GM12878 (cell line): Measurements from ENCODE around the gene SYCE3. TPM values are rescaled to one million over a fixed set of nuclear protein-coding genes. Genes with fewer than 3 reads are reported as not detected.
A peak's percentile ranks its signal among the peaks of the same experiment; 100 is the strongest.

Source experiments
- ATAC-seq: fragments of 200-7000 bp; cut with Tn5 transposase; 3 replicates; pipeline ENCODE4 v1.9.1; 2020; ENCODE audit warnings: mild to moderate bottlenecking, moderate library complexity
- BruUV-seq: library from RNA; stranded (reverse); fragments of 400-500 nt; replicated peaks from 2 replicates; lab custom pipeline; 2021; lab: Mats Ljungman, UMichigan
- CTCF ChIA-PET: fragments of 300-600 bp; sonication (Branson Sonifier 250); formaldehyde crosslinking; extraction: SDS; loops from one replicate; lab custom pipeline; 2021; ENCODE audit warnings: inconsistent platforms; lab: Yijun Ruan, JAX
- POLR2A ChIA-PET: fragments of 350-600 bp; formaldehyde crosslinking; extraction: SDS; loops from one replicate; lab custom pipeline; 2021; ENCODE audit warnings: inconsistent platforms; lab: Charles Lee
- RAD21 ChIA-PET: fragments of 300-600 bp; sonication (Branson Sonifier 250); formaldehyde crosslinking; loops from one replicate; lab custom pipeline; 2023; ENCODE audit warnings: antibody characterized with exemption; ENCODE audit not compliant: unreplicated experiment; lab: Charles Lee
- SMC1A ChIA-PET: fragments of 300-600 bp; sonication (Branson Sonifier 250); formaldehyde crosslinking; loops from one replicate; lab custom pipeline; 2023; ENCODE audit not compliant: unreplicated experiment, uncharacterized antibody; lab: Charles Lee
- DNase-seq: peaks from one replicate; pipeline ENCODE4 v3.0.0-alpha.2; 2011; ENCODE audit warnings: low read depth, low spot score
- FAIRE-seq: peaks from 3 replicates; lab custom pipeline; 2011; peaks lifted over from hg19 to GRCh38; lab: Jason Lieb, UNC
- H2AFZ ChIP-seq: 2 replicates; pipeline ENCODE4 v1.6.0; 2011; ENCODE audit warnings: low read depth, low read length, control low read depth; ENCODE audit not compliant: control insufficient read depth
- H3K27ac ChIP-seq: 2 replicates; pipeline ENCODE4 v1.5.1; 2011; ENCODE audit warnings: control low read depth; ENCODE audit not compliant: control insufficient read depth, insufficient read depth
- H3K27me3 ChIP-seq, 2 experiments: replicated peaks in 1 of 2; 2 replicates each; pipeline versions ENCODE4 v1.6.0 to v1.6.1; 2011; ENCODE audit warnings: low read length in 1 of 2; ENCODE audit not compliant: control insufficient read depth in 2 of 2, insufficient read depth in 2 of 2
- H3K36me3 ChIP-seq, 2 experiments: 2 replicates each; pipeline ENCODE4 v1.5.1; 2011; ENCODE audit warnings: low read length in 1 of 2; ENCODE audit not compliant: control insufficient read depth in 2 of 2, insufficient read depth in 2 of 2
- H3K4me1 ChIP-seq: 2 replicates; pipeline ENCODE4 v1.6.1; 2011; ENCODE audit warnings: mild to moderate bottlenecking, low read length, moderate library complexity, mixed read lengths; ENCODE audit not compliant: control insufficient read depth, insufficient read depth
- H3K4me2 ChIP-seq: 2 replicates; pipeline ENCODE4 v1.6.0; 2011; ENCODE audit warnings: control low read depth; ENCODE audit not compliant: control insufficient read depth, insufficient read depth
- H3K4me3 ChIP-seq: fragments of 200-600 bp; sonication (generic); 2 replicates; pipeline ENCODE4 v1.5.1; 2016
- H3K79me2 ChIP-seq: 2 replicates; pipeline ENCODE4 v1.6.0; 2011; ENCODE audit warnings: low read length; ENCODE audit not compliant: control insufficient read depth, insufficient read depth
- H3K9ac ChIP-seq: 2 replicates; pipeline ENCODE4 v1.8.0; 2011; ENCODE audit warnings: low read length, control low read depth, mixed read lengths; ENCODE audit not compliant: control insufficient read depth, insufficient read depth
- H3K9me3 ChIP-seq: replicated peaks from 3 replicates; pipeline ENCODE4 v1.5.1; 2011; ENCODE audit warnings: mild to moderate bottlenecking, low read length; ENCODE audit not compliant: control insufficient read depth, insufficient read depth
- H4K20me1 ChIP-seq: 2 replicates; pipeline ENCODE4 v1.6.0; 2011; ENCODE audit not compliant: control insufficient read depth, insufficient read depth
- BRCA1 ChIP-seq: IDR thresholded peaks from 2 replicates; pipeline ENCODE4 v1.6.1; 2011; ENCODE audit warnings: low read depth, low read length, improper control_type of control experiment
- CBX5 ChIP-seq: sonication (generic); IDR thresholded peaks from 2 replicates; pipeline ENCODE4 v1.6.1; 2016; ENCODE audit warnings: low read depth, moderate library complexity, mild to moderate bottlenecking, inconsistent platforms
- CUX1 ChIP-seq: IDR thresholded peaks from 2 replicates; pipeline ENCODE4 v1.6.1; 2012; ENCODE audit warnings: improper control_type of control experiment, low read depth, low read length; ENCODE audit not compliant: insufficient replicate concordance
- EED ChIP-seq: sonication (generic); IDR thresholded peaks from 2 replicates; pipeline ENCODE4 v1.6.1; 2016; ENCODE audit warnings: antibody characterized with exemption, low read depth
- FOS ChIP-seq: IDR thresholded peaks from 3 replicates; pipeline ENCODE4 v1.6.1; 2011; ENCODE audit warnings: borderline replicate concordance; ENCODE audit not compliant: insufficient read length; ENCODE audit errors: extremely low read depth
- HCFC1 ChIP-seq: fragments of 150-350 bp; IDR thresholded peaks from 2 replicates; pipeline ENCODE4 v1.6.1; 2014; ENCODE audit warnings: low read length
- IRF4 ChIP-seq: IDR thresholded peaks from 2 replicates; pipeline ENCODE4 v1.6.1; 2011; ENCODE audit warnings: low read depth, low read length
- LARP7 ChIP-seq: fragments of 450-650 bp; IDR thresholded peaks from 2 replicates; pipeline ENCODE4 v1.6.1; 2017; ENCODE audit warnings: mild to moderate bottlenecking
- MAX ChIP-seq: IDR thresholded peaks from 2 replicates; pipeline ENCODE4 v1.6.1; 2012; ENCODE audit warnings: low read depth, low read length, improper control_type of control experiment
- MYB ChIP-seq: fragments of 150-350 bp; IDR thresholded peaks from 2 replicates; pipeline ENCODE4 v1.6.1; 2014; ENCODE audit warnings: mild to moderate bottlenecking, low read depth, low read length, borderline replicate concordance
- NBN ChIP-seq: fragments of 450-650 bp; IDR thresholded peaks from 2 replicates; pipeline ENCODE4 v1.6.1; 2016
- POLR2AphosphoS2 ChIP-seq: IDR thresholded peaks from 2 replicates; pipeline ENCODE4 v1.6.1; 2011; ENCODE audit warnings: low read depth, mild to moderate bottlenecking, low read length, improper control_type of control experiment, moderate library complexity
- SP1 ChIP-seq: IDR thresholded peaks from one replicate; pipeline ENCODE4 v1.6.1; 2011; ENCODE audit warnings: low read depth, low read length
- WGBS: methylation state at CpG from one replicate; pipeline ENCODE4 v1.1.6; 2016; ENCODE audit warnings: low lambda C conversion rate; ENCODE audit not compliant: insufficient replicate concordance, insufficient coverage; ENCODE audit errors: missing lambda C conversion rate; 5-methylcytosine and 5-hydroxymethylcytosine counted together
- in situ Hi-C: fragments of 300-500 bp; cut with MboI; formaldehyde crosslinking; loops from 9 replicates; pipeline ENCODE4 v1.14.3; 2018; ENCODE audit warnings: mixed read lengths
- intact Hi-C: fragments of 100-400 bp; cut with micrococcal nuclease; formaldehyde crosslinking; loops from one replicate; pipeline ENCODE4 v1.14.2; 2022; ENCODE audit not compliant: unreplicated experiment
- polyA plus RNA-seq, 11 experiments: library from polyadenylated mRNA; depleted of rRNA in 4 of 11; unstranded in 6 of 11; stranded (reverse) in 5 of 11; fragments of >200 nt; fragmentation: Nextera tagmentation in 4 of 11; fragmentation: Illumina TruSeq in 1 of 11; extraction: Ambion mirVana in 4 of 11; extraction: Trizol in 1 of 11; gene quantifications; 1 replicate in 1 of 11; 2 replicates in 10 of 11; pipeline versions ENCODE4 v1.2.1 to v1.2.3, GENCODE V29; 2011 to 2016; ENCODE audit warnings: inconsistent platforms in 2 of 11, missing spikeins in 2 of 11, low read depth in 1 of 11
- total RNA-seq, 4 experiments: library from RNA; depleted of rRNA in 3 of 4; stranded (reverse); fragments of >200 nt in 3 of 4; fragmentation: Illumina TruSeq in 1 of 4; extraction: Trizol in 1 of 4; gene quantifications; 2 replicates each; pipeline versions ENCODE4 v1.2.1 to v1.2.3, GENCODE V29; 2013 to 2021

The SYCE3 gene
- total and polyA plus RNA-seq, 10 of the 15 experiments (the other 5 are each of a cell fraction or from before 2014, with no cell fraction given), result 0.38 to 0.91 (median 0.76) TPM; not detected in 4

DNA sequence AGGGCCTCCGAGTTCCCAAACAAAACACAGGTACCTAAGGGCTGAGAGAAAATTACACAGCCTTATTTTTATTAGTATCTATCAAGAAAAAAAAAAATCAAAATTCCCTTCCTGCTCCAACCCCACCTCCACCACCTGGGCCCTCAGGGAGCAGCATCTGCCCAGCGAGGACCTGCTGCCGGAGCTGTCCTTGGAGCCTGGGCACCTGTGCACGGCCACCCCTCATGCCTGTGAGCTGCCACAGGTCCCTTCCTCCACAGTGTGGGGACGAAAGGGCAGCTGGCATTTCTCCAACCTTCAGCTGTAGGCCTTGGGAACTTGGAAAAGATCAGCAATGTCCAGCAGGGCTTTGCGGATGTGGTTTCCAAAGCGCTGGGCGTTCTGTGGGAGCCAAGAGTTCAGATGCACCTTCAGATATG is 6.3 kb upstream of the SYCE3 start (continued):
- TF ChIP-seq BRCA1 (no peak), LARP7 (no peak), CBX5 (no peak), MYB (no peak), FOS (no peak)

DNA sequence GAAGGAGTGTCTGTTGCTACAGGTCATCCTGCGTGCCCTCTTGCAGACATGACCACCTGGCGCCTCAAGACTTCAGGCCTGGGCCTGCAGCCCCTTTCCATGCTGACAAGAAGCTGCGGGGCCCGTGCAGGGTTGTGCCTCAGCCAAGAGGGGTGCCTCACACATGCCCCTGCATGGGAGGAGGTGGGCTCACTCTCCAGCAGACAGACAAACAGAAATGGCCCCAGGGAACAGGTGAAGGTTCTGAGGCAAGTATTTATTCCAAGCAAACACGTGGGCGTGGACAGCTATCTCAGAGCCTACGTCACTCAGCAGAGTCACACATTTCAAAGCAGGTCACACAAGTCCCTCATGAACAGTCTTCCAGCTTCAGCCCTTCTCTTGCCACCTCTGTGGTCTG is 5.9 kb upstream of the SYCE3 start:
- SMC1A ChIA-PET, result no interaction called here
- DNase-seq, result no peak
- 93% methylated on average over 7 of the region's 7 CpGs for WGBS
- no peak overlapping the region for H3K27ac ChIP-seq
- H2AFZ ChIP-seq, result no peak overlapping the region
- no peak for TF ChIP-seq MAX
- TF ChIP-seq, all 136 proteins: peak for 0
- FAIRE-seq (peak; percentile 13), ATAC-seq (no peak)
- ChIA-PET CTCF (no interaction called here), RAD21 (no interaction called here), POLR2A (no interaction called here)
- Histone ChIP-seq H3K4me3 (no peak overlapping the region), H4K20me1 (no peaks in the 10 kb centered on the region), H3K79me2 (no peaks in the 10 kb centered on the region), H3K27me3 (no peaks in the 10 kb centered on the region), H3K4me1 (peaks cover 7% of the 10 kb centered on the region), H3K4me2 (no peak overlapping the region), H3K36me3 (peaks cover 14 to 17% of the 10 kb centered on the region in 2 experiments; a peak in 3 of 4 replicates), H3K9ac (no peak overlapping the region), H3K9me3 (no peaks in the 10 kb centered on the region)
- in situ Hi-C loops, result no loop called here
- intact Hi-C loops, result no loop called here
- no TSS peak for BruUV-seq

- Histone ChIP-seq H3K36me3 (peaks cover 14 to 17% of the 10 kb centered on the region in 2 experiments; a peak in 3 of 4 replicates), H3K79me2 (no peaks in the 10 kb centered on the region), H3K9ac (no peak overlapping the region), H3K27ac (no peak overlapping the region), H2AFZ (no peak overlapping the region), H3K9me3 (no peaks in the 10 kb centered on the region), H3K4me2 (no peak overlapping the region), H3K4me1 (peaks cover 7% of the 10 kb centered on the region), H3K4me3 (no peak overlapping the region), H3K27me3 (no peaks in the 10 kb centered on the region), H4K20me1 (no peaks in the 10 kb centered on the region)
- RAD21 ChIA-PET, result no interaction called here
- in situ Hi-C loops, result no loop called here
- intact Hi-C loops, result no loop called here
- CTCF ChIA-PET, result no interaction called here
- SMC1A ChIA-PET, result no interaction called here
- no peak for FAIRE-seq
- ATAC-seq, result no peak
- BruUV-seq, result no TSS peak
- WGBS, result 87% methylated on average over 7 of the region's 7 CpGs
- no peak for DNase-seq
- POLR2A ChIA-PET, result interaction anchor here (0.5 kb wide), 1 partner anchor 28 kb away, joined by 4 read pairs; no protein-coding TSS in a partner anchor
- TF ChIP-seq POLR2AphosphoS2 (no peak), CUX1 (no peak), IRF4 (no peak), EED (no peak), NBN (no peak), SP1 (no peak), HCFC1 (no peak)
Observed at GRCh38 chr22:50567721-50568252, 5.1 kb upstream of the SYCE3 start.
